ENCODE measurements around the gene PEX5L.

The PEX5L gene

GRCh38 chr3:179887295-179887943 lies 149.3 kb downstream of the PEX5L start:
- Histone ChIP-seq H2AFZ (ENCODE audit: insufficient read depth, low read length, poor library complexity) (no peak overlapping the region), H3K79me2 (ENCODE audit: control insufficient read depth, insufficient read depth, low read length, poor library complexity) (no peaks in the 10 kb centered on the region), H3K4me1 (ENCODE audit: control insufficient read depth in 1 of 2, insufficient read depth in 2 of 2, low read length in 2 of 2) (no peaks in the 10 kb centered on the region), H4K8ac (ENCODE audit: low read depth, low read length) (no peak overlapping the region), H3K18ac (ENCODE audit: low read length) (no peak overlapping the region), H3K9me3 (ENCODE audit: insufficient read depth, low read depth, low read length) (no peaks in the 10 kb centered on the region), H3K4me2 (ENCODE audit: low read length) (no peak overlapping the region), H2BK12ac (ENCODE audit: low read length) (no peak overlapping the region), H3K9ac (ENCODE audit: low read length) (no peak overlapping the region), H3K23ac (ENCODE audit: low read length) (no peak overlapping the region), H3K14ac (ENCODE audit: low read length) (no peak overlapping the region), H4K91ac (ENCODE audit: low read depth, low read length) (no peak overlapping the region), H3K4me3 (ENCODE audit: low read depth, low read length) (no peak overlapping the region), H4K12ac (ENCODE audit: low read depth, low read length) (no peak overlapping the region), H2BK120ac (ENCODE audit: insufficient read depth, low read length, poor library complexity) (no peak overlapping the region), H2BK5ac (ENCODE audit: low read depth, low read length, poor library complexity) (no peak overlapping the region), H3K27ac (ENCODE audit: low read depth, low read length) (no peak overlapping the region), H3K79me1 (ENCODE audit: low read length) (no peaks in the 10 kb centered on the region), H3K36me3 (ENCODE audit: control insufficient read depth in 1 of 2, insufficient read depth in 2 of 2, low read length in 2 of 2) (no peaks in the 10 kb centered on the region), H3K27me3 (ENCODE audit: insufficient read depth, low read length) (no peaks in the 10 kb centered on the region), H3K4ac (ENCODE audit: low read depth, low read length) (no peak overlapping the region), H2AK5ac (ENCODE audit: low read length) (no peak overlapping the region)
- no peak for DNase-seq
- WGBS (ENCODE audit: extremely low coverage, insufficient coverage, insufficient read length), result no CpG with 5 or more reads among the region's 4 CpGs

GRCh38 chr3:179885950-179886349 lies 150.8 kb downstream of the PEX5L start:
- no peak overlapping the region for H3K9ac ChIP-seq (ENCODE audit: low read length)
- H2AFZ ChIP-seq (ENCODE audit: insufficient read depth, low read length, poor library complexity), result no peak overlapping the region
- H3K18ac ChIP-seq (ENCODE audit: low read length), result no peak overlapping the region
- H2BK120ac ChIP-seq (ENCODE audit: insufficient read depth, low read length, poor library complexity), result no peak overlapping the region
- no peak overlapping the region for H4K8ac ChIP-seq (ENCODE audit: low read depth, low read length)
- no peaks in the 10 kb centered on the region for H3K4me1 ChIP-seq (ENCODE audit: control insufficient read depth in 1 of 2, insufficient read depth in 2 of 2, low read length in 2 of 2)
- H3K27me3 ChIP-seq (ENCODE audit: insufficient read depth, low read length), result no peaks in the 10 kb centered on the region
- H3K4ac ChIP-seq (ENCODE audit: low read depth, low read length), result no peak overlapping the region
- DNase-seq, result no peak
- no CpG with 5 or more reads among the region's 2 CpGs for WGBS (ENCODE audit: extremely low coverage, insufficient coverage, insufficient read length)
- H3K23ac ChIP-seq (ENCODE audit: low read length), result no peak overlapping the region
- H3K9me3 ChIP-seq (ENCODE audit: insufficient read depth, low read depth, low read length), result no peaks in the 10 kb centered on the region
- H2BK12ac ChIP-seq (ENCODE audit: low read length), result no peak overlapping the region
- H3K36me3 ChIP-seq (ENCODE audit: control insufficient read depth in 1 of 2, insufficient read depth in 2 of 2, low read length in 2 of 2), result no peaks in the 10 kb centered on the region
- H3K4me3 ChIP-seq (ENCODE audit: low read depth, low read length), result no peak overlapping the region
- H3K14ac ChIP-seq (ENCODE audit: low read length), result no peak overlapping the region
- no peak overlapping the region for H3K27ac ChIP-seq (ENCODE audit: low read depth, low read length)
- no peaks in the 10 kb centered on the region for H3K79me2 ChIP-seq (ENCODE audit: control insufficient read depth, insufficient read depth, low read length, poor library complexity)
- H2AK5ac ChIP-seq (ENCODE audit: low read length), result no peak overlapping the region
- H2BK5ac ChIP-seq (ENCODE audit: low read depth, low read length, poor library complexity), result no peak overlapping the region
- no peak overlapping the region for H3K4me2 ChIP-seq (ENCODE audit: low read length)
- H3K79me1 ChIP-seq (ENCODE audit: low read length), result no peaks in the 10 kb centered on the region
- H4K12ac ChIP-seq (ENCODE audit: low read depth, low read length), result no peak overlapping the region
- H4K91ac ChIP-seq (ENCODE audit: low read depth, low read length), result no peak overlapping the region

GRCh38 chr3:179884136-179884535 lies 152.6 kb downstream of the PEX5L start:
- Histone ChIP-seq H3K4me1 (ENCODE audit: control insufficient read depth in 1 of 2, insufficient read depth in 2 of 2, low read length in 2 of 2) (no peaks in the 10 kb centered on the region), H3K4me3 (ENCODE audit: low read depth, low read length) (no peak overlapping the region), H3K9ac (ENCODE audit: low read length) (no peak overlapping the region), H3K79me1 (ENCODE audit: low read length) (no peaks in the 10 kb centered on the region), H3K9me3 (ENCODE audit: insufficient read depth, low read depth, low read length) (no peaks in the 10 kb centered on the region), H3K27ac (ENCODE audit: low read depth, low read length) (no peak overlapping the region), H3K23ac (ENCODE audit: low read length) (no peak overlapping the region), H2BK12ac (ENCODE audit: low read length) (no peak overlapping the region), H4K91ac (ENCODE audit: low read depth, low read length) (no peak overlapping the region), H3K18ac (ENCODE audit: low read length) (no peak overlapping the region), H2AK5ac (ENCODE audit: low read length) (no peak overlapping the region), H2AFZ (ENCODE audit: insufficient read depth, low read length, poor library complexity) (no peak overlapping the region), H3K36me3 (ENCODE audit: control insufficient read depth in 1 of 2, insufficient read depth in 2 of 2, low read length in 2 of 2) (no peaks in the 10 kb centered on the region), H3K79me2 (ENCODE audit: control insufficient read depth, insufficient read depth, low read length, poor library complexity) (no peaks in the 10 kb centered on the region), H3K27me3 (ENCODE audit: insufficient read depth, low read length) (no peaks in the 10 kb centered on the region), H3K14ac (ENCODE audit: low read length) (no peak overlapping the region), H2BK120ac (ENCODE audit: insufficient read depth, low read length, poor library complexity) (no peak overlapping the region), H4K8ac (ENCODE audit: low read depth, low read length) (no peak overlapping the region), H3K4me2 (ENCODE audit: low read length) (no peak overlapping the region), H2BK5ac (ENCODE audit: low read depth, low read length, poor library complexity) (no peak overlapping the region), H4K12ac (ENCODE audit: low read depth, low read length) (no peak overlapping the region), H3K4ac (ENCODE audit: low read depth, low read length) (no peak overlapping the region)
- DNase-seq, result no peak
- no CpG with 5 or more reads among the region's 1 CpG for WGBS (ENCODE audit: extremely low coverage, insufficient coverage, insufficient read length)

- H3K27me3 ChIP-seq (ENCODE audit: insufficient read depth, low read length), result no peaks in the 10 kb centered on the region
- no peak overlapping the region for H3K23ac ChIP-seq (ENCODE audit: low read length)
- H2BK120ac ChIP-seq (ENCODE audit: insufficient read depth, low read length, poor library complexity), result no peak overlapping the region
- H4K8ac ChIP-seq (ENCODE audit: low read depth, low read length), result no peak overlapping the region
- no peak overlapping the region for H3K9ac ChIP-seq (ENCODE audit: low read length)
- H4K91ac ChIP-seq (ENCODE audit: low read depth, low read length), result no peak overlapping the region
- WGBS (ENCODE audit: extremely low coverage, insufficient coverage, insufficient read length), result no CpG with 5 or more reads among the region's 2 CpGs
- no peaks in the 10 kb centered on the region for H3K79me1 ChIP-seq (ENCODE audit: low read length)
- H3K79me2 ChIP-seq (ENCODE audit: control insufficient read depth, insufficient read depth, low read length, poor library complexity), result no peaks in the 10 kb centered on the region
- no peaks in the 10 kb centered on the region for H3K4me1 ChIP-seq (ENCODE audit: control insufficient read depth in 1 of 2, insufficient read depth in 2 of 2, low read length in 2 of 2)
- DNase-seq, result no peak
- H2AK5ac ChIP-seq (ENCODE audit: low read length), result no peak overlapping the region
- no peak overlapping the region for H3K14ac ChIP-seq (ENCODE audit: low read length)
- H3K9me3 ChIP-seq (ENCODE audit: insufficient read depth, low read depth, low read length), result no peaks in the 10 kb centered on the region
- H2AFZ ChIP-seq (ENCODE audit: insufficient read depth, low read length, poor library complexity), result no peak overlapping the region
- H2BK12ac ChIP-seq (ENCODE audit: low read length), result no peak overlapping the region
- H2BK5ac ChIP-seq (ENCODE audit: low read depth, low read length, poor library complexity), result no peak overlapping the region
- no peaks in the 10 kb centered on the region for H3K36me3 ChIP-seq (ENCODE audit: control insufficient read depth in 1 of 2, insufficient read depth in 2 of 2, low read length in 2 of 2)
- H3K4me2 ChIP-seq (ENCODE audit: low read length), result no peak overlapping the region
- no peak overlapping the region for H3K18ac ChIP-seq (ENCODE audit: low read length)
- H3K4ac ChIP-seq (ENCODE audit: low read depth, low read length), result no peak overlapping the region
- H3K4me3 ChIP-seq (ENCODE audit: low read depth, low read length), result no peak overlapping the region
- H3K27ac ChIP-seq (ENCODE audit: low read depth, low read length), result no peak overlapping the region
- H4K12ac ChIP-seq (ENCODE audit: low read depth, low read length), result no peak overlapping the region
Measured at GRCh38 chr3:179882292-179882691, 154.4 kb downstream of the PEX5L start.

All from trophoblast cell (in vitro differentiated cells and primary cell).